ENCODE measurements around the gene CBR1.

DNA sequence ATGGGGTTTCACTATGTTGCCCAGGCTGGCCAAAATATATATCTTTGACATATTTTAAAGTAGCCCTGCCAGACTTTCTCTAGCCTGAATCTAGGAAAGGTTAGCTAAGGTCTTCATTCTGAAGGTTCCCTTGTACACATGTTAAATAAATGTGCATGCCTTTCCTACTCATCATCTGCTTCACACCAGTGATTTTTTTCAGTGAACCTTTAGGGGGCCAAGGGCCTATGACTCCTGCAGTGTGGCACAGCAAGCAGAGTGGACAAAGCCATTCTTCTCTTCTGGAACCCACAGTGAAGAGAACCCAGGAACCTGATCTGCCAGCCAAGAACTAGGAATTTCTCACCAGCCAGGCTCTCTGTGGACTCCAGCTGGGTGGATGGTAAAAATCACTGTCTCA, 22.9 kb downstream of the CBR1 start:
- TF ChIP-seq RCOR2 (CRISPR knock-in tag; IDR thresholded peaks at IDR 0.05) (no peak), ZNF335 (CRISPR knock-in tag; IDR thresholded peaks at IDR 0.05) (no peak), MBD4 (IDR thresholded peaks at IDR 0.05; ENCODE audit: borderline replicate concordance, low read length) (no peak), ELF1 (CRISPR knock-in tag; IDR thresholded peaks at IDR 0.05) (no peak), HOXA3 (CRISPR knock-in tag; IDR thresholded peaks at IDR 0.05) (no peak), HDAC1 (CRISPR knock-in tag; IDR thresholded peaks at IDR 0.05) (no peak)
- TF ChIP-seq, protein P1, sequence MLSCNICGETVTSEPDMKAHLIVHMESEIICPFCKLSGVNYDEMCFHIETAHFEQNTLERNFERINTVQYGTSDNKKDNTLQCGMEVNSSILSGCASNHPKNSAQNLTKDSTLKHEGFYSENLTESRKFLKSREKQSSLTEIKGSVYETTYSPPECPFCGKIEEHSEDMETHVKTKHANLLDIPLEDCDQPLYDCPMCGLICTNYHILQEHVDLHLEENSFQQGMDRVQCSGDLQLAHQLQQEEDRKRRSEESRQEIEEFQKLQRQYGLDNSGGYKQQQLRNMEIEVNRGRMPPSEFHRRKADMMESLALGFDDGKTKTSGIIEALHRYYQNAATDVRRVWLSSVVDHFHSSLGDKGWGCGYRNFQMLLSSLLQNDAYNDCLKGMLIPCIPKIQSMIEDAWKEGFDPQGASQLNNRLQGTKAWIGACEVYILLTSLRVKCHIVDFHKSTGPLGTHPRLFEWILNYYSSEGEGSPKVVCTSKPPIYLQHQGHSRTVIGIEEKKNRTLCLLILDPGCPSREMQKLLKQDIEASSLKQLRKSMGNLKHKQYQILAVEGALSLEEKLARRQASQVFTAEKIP (CRISPR knock-in tag; IDR thresholded peaks at IDR 0.05; ENCODE audit: borderline replicate concordance) = no peak
